Measurements from ENCODE around the gene NUFIP2. TPM values are rescaled to one million over a fixed set of nuclear protein-coding genes. Genes with fewer than 3 reads are reported as not detected.

The NUFIP2 gene
- total RNA-seq, 4 donors from 2014 or later, result 36.5 to 62.3 (median 44.2) TPM

DNA sequence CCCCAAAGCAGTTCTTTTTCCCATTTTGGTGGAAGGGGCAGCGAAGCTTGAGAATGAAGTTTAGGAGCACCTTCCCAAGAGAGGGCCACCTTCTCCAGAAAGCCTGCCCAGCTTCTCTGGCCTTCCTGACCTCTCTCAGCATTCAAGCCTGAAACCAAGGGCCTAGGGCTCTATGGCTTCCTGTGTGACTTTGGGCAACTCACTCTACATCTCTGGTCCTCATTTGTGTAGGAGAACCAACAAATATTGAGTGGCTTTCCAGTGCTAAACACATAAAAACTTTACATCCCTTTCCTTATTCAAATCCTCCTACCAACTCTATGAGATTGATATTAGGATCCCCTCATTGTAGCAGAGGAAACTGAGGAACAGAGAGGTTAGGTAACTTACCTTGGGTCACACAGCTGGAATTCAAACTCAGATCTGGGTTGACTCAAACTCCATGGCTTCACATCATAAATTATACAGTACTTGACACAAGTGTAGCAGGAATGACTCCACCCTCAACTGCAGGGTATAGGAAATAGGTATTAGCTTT lies 81.8 kb downstream of the NUFIP2 start:
- no peak for DNase-seq (ENCODE audit: low spot score)
- TF ChIP-seq, protein P1, sequence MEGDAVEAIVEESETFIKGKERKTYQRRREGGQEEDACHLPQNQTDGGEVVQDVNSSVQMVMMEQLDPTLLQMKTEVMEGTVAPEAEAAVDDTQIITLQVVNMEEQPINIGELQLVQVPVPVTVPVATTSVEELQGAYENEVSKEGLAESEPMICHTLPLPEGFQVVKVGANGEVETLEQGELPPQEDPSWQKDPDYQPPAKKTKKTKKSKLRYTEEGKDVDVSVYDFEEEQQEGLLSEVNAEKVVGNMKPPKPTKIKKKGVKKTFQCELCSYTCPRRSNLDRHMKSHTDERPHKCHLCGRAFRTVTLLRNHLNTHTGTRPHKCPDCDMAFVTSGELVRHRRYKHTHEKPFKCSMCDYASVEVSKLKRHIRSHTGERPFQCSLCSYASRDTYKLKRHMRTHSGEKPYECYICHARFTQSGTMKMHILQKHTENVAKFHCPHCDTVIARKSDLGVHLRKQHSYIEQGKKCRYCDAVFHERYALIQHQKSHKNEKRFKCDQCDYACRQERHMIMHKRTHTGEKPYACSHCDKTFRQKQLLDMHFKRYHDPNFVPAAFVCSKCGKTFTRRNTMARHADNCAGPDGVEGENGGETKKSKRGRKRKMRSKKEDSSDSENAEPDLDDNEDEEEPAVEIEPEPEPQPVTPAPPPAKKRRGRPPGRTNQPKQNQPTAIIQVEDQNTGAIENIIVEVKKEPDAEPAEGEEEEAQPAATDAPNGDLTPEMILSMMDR (IDR thresholded peaks at IDR 0.05), result no peak
- ATAC-seq (ENCODE audit: low FRiP score), result no peak

DNA sequence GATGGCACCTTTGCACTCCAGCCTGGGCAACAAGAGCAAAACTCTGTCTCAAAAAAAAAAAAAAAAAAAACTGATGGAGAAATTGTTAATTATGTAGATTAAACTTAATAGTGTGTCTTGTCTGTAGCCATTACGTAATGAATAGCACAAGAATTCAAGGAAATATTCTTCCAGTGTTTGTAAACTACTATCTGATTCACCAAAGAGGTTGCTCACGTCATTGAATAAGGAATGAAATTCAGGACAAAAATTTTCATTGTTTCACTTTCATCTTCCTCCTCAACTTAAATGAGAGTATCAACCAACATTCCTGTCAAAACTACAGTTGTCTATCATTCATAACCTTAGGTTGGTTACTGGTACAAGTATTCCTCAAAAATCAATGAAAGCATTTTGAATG lies 83.1 kb downstream of the NUFIP2 start:
- TF ChIP-seq, protein P1 (IDR thresholded peaks at IDR 0.05), result no peak
- ATAC-seq (ENCODE audit: low FRiP score) (no peak), DNase-seq (ENCODE audit: low spot score) (no peak)

DNA sequence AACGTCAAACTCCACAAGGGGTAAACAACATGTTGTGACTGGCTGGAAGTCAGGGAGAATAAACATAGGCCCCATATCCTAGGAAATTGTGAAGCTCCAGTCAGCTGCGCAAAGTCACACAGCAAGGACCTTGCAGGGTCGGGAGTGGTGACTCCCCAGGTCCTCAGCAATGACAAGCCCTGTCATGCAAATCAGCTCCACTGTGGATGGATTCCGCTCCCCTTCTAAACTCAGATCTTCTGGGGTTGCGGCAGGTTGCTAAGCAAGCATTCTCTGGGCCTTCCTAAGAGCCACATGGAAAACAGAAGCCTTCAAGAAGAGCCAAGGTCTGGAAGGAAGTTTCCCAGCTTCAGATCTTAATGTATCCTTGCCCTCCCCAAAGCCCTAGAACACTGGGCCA lies 84.9 kb downstream of the NUFIP2 start:
- DNase-seq (ENCODE audit: low spot score), result no peak
- ATAC-seq (ENCODE audit: low FRiP score), result no peak
- TF ChIP-seq, protein P1 (IDR thresholded peaks at IDR 0.05), result no peak

DNA sequence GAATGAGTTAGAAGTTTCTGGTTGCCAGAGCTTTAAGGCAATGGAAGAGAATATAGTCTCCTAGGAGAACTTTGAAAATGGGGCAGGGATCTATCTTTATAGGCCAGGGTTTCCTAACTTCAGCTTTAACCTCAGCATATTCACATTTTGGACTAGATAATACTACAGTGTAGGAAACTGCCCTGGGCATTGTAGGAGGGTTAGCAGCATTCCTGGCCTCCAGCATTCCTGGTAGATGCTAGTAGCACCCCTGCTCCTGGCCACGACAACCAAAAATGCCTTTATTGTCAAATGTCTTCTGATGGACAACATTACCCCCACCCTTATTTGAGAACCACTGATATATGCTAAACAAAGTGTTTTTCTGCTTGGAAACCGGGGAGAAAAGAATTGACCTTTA lies 86.0 kb downstream of the NUFIP2 start:
- ATAC-seq (ENCODE audit: low FRiP score) (no peak), DNase-seq (ENCODE audit: low spot score) (no peak)
- TF ChIP-seq, protein P1 (IDR thresholded peaks at IDR 0.05), result no peak

Other genes with a start within 250 kb of the NUFIP2 start
- 10 to 100 TPM; 33.1 to 99.0 (median 50.6) TPM for gene MYO18A, start 113.8 kb downstream of the NUFIP2 start, total RNA-seq
- gene CRYBA1, start 47.3 kb downstream of the NUFIP2 start, total RNA-seq, result not detected
- gene TAOK1, start 96.2 kb upstream of the NUFIP2 start, total RNA-seq, result 10 to 100 TPM; 60.3 to 84.2 (median 64.3) TPM

Measured in omental fat pad (tissue), 4 donors.